SK-N-SH (cell line): Measurements from ENCODE around the gene PRDM11. TPM values are rescaled to one million over a fixed set of nuclear protein-coding genes. Genes with fewer than 3 reads are reported as not detected.

Source experiments
- CTCF ChIA-PET: fragments of 300-600, 350-600 bp; formaldehyde crosslinking; extraction: SDS; loops from one replicate; lab custom pipeline; 2021; lab: Yijun Ruan, JAX
- POLR2A ChIA-PET: fragments of 350-600 bp; sonication (Branson Sonifier 250); formaldehyde crosslinking; extraction: SDS; loops from one replicate; lab custom pipeline; 2020; ENCODE audit warnings: antibody characterized with exemption, inconsistent platforms; lab: Yijun Ruan, JAX
- DNase-seq: peaks from one replicate; pipeline ENCODE4 v3.0.0; 2012
- H2AFZ ChIP-seq: fragments of 200-600 bp; sonication (generic); 2 replicates; pipeline ENCODE4 v1.8.1; 2016; ENCODE audit warnings: antibody characterized with exemption, mild to moderate bottlenecking, low read depth
- H3F3A ChIP-seq: fragments of 200-600 bp; sonication (generic); replicated peaks from 2 replicates; pipeline ENCODE3; 2016; ENCODE audit warnings: antibody characterized with exemption, mild to moderate bottlenecking; ENCODE audit not compliant: insufficient read depth
- H3K27ac ChIP-seq, 2 experiments: fragments of 200-500 bp in 1 of 2; fragments of 200-600 bp in 1 of 2; sonication (Bioruptor generic) in 1 of 2; sonication (generic), shearing (Covaris generic) in 1 of 2; 2 replicates each; pipeline versions ENCODE4 v1.5.1 to v1.6.1; 2014 to 2016; ENCODE audit warnings: low read depth in 2 of 2, inconsistent platforms in 1 of 2, low read length in 1 of 2, mild to moderate bottlenecking in 1 of 2, mixed read lengths in 1 of 2
- H3K27me3 ChIP-seq: fragments of 200-600 bp; sonication (generic), shearing (Covaris generic); 2 replicates; pipeline ENCODE4 v1.6.1; 2016; ENCODE audit warnings: mixed run types; ENCODE audit not compliant: insufficient read depth
- H3K36me3 ChIP-seq, 2 experiments: fragments of 200-500 bp in 1 of 2; fragments of 200-600 bp in 1 of 2; sonication (Bioruptor generic) in 1 of 2; sonication (generic) in 1 of 2; replicated peaks in 1 of 2; 2 replicates each; pipeline versions ENCODE3 to v1.5.1; 2014 to 2016; ENCODE audit warnings: low read length in 1 of 2, mild to moderate bottlenecking in 1 of 2; ENCODE audit not compliant: insufficient read depth in 2 of 2, control insufficient read depth in 1 of 2
- H3K4me1 ChIP-seq, 2 experiments: fragments of 200-500 bp in 1 of 2; fragments of 200-600 bp in 1 of 2; sonication (Bioruptor generic) in 1 of 2; sonication (generic), shearing (Covaris generic) in 1 of 2; 2 replicates each; pipeline versions ENCODE4 v1.5.1 to v1.6.1; 2014 to 2016; ENCODE audit warnings: low read depth in 1 of 2, low read length in 1 of 2, mixed run types in 1 of 2; ENCODE audit not compliant: insufficient read depth in 2 of 2, control insufficient read depth in 1 of 2
- H3K4me2 ChIP-seq: fragments of 200-600 bp; sonication (generic), shearing (Covaris generic); 2 replicates; pipeline ENCODE4 v1.6.1; 2017; ENCODE audit warnings: mixed run types
- H3K4me3 ChIP-seq, 2 experiments: fragments of 200-500 bp in 1 of 2; fragments of 200-600 bp in 1 of 2; sonication (Bioruptor generic) in 1 of 2; sonication (generic), shearing (Covaris generic) in 1 of 2; 2 replicates each; pipeline versions ENCODE4 v1.5.1 to v1.8.1; 2014 to 2016; ENCODE audit warnings: low read depth in 2 of 2, inconsistent platforms in 1 of 2, low read length in 1 of 2, mild to moderate bottlenecking in 1 of 2, mixed read lengths in 1 of 2, moderate library complexity in 1 of 2
- H3K79me2 ChIP-seq: fragments of 200-600 bp; sonication (generic); 2 replicates; pipeline ENCODE4 v1.8.1; 2017; ENCODE audit warnings: mild to moderate bottlenecking; ENCODE audit not compliant: insufficient read depth
- H3K9ac ChIP-seq: fragments of 200-600 bp; sonication (generic); 2 replicates; pipeline ENCODE4 v1.6.1; 2017; ENCODE audit warnings: mixed run types
- H3K9me2 ChIP-seq: fragments of 200-600 bp; sonication (generic); 2 replicates; pipeline ENCODE4 v1.6.1; 2017; ENCODE audit warnings: mixed run types
- H3K9me3 ChIP-seq: fragments of 200-600 bp; sonication (generic); 2 replicates; pipeline ENCODE4 v1.6.1; 2017; ENCODE audit warnings: mixed run types, mild to moderate bottlenecking, moderate library complexity
- H4K20me1 ChIP-seq: fragments of 200-600 bp; sonication (generic); 2 replicates; pipeline ENCODE4 v1.6.1; 2017; ENCODE audit warnings: mild to moderate bottlenecking, mixed run types; ENCODE audit not compliant: insufficient read depth
- CHD2 ChIP-seq: fragments of 150-350 bp; IDR thresholded peaks from 2 replicates; pipeline ENCODE4 v1.6.1; 2018; ENCODE audit warnings: low read length; ENCODE audit not compliant: partially characterized antibody
- CTCF ChIP-seq: fragments of 200-600 bp; sonication (generic); IDR thresholded peaks from 2 replicates; pipeline ENCODE4 v1.6.1; 2017; ENCODE audit warnings: antibody characterized with exemption, mild to moderate bottlenecking, moderate library complexity
- EP300 ChIP-seq, 2 experiments: IDR thresholded peaks; 2 replicates each; pipeline versions ENCODE4 v1.4.0 to v1.6.1; 2012; ENCODE audit warnings: borderline replicate concordance in 1 of 2, low read depth in 1 of 2, low read length in 1 of 2
- FOXM1 ChIP-seq: IDR thresholded peaks from 2 replicates; pipeline ENCODE4 v1.4.0; 2012; ENCODE audit warnings: low read depth, mild to moderate bottlenecking
- GATA2 ChIP-seq: sonication (generic); formaldehyde crosslinking; IDR thresholded peaks from 2 replicates; pipeline ENCODE4 v1.5.0; 2020; ENCODE audit warnings: mild to moderate bottlenecking, missing genetic modification reagents
- MAX ChIP-seq: IDR thresholded peaks from 2 replicates; pipeline ENCODE4 v1.4.0; 2012; ENCODE audit warnings: low read depth
- MEF2A ChIP-seq: IDR thresholded peaks from 2 replicates; pipeline ENCODE4 v1.4.0; 2012; ENCODE audit warnings: low read depth, borderline replicate concordance
- NRF1 ChIP-seq: IDR thresholded peaks from 2 replicates; pipeline ENCODE4 v1.6.1; 2012; ENCODE audit warnings: low read depth, mild to moderate bottlenecking, low read length
- RAD21 ChIP-seq: IDR thresholded peaks from 2 replicates; pipeline ENCODE4 v1.6.1; 2012; ENCODE audit warnings: mild to moderate bottlenecking, low read length
- REST ChIP-seq: IDR thresholded peaks from 2 replicates; pipeline ENCODE4 v1.6.1; 2012; ENCODE audit warnings: mild to moderate bottlenecking, low read depth, low read length, moderate library complexity
- RXRA ChIP-seq: IDR thresholded peaks from 2 replicates; pipeline ENCODE4 v1.4.0; 2012; ENCODE audit warnings: low read depth, mild to moderate bottlenecking, borderline replicate concordance
- SIN3A ChIP-seq: IDR thresholded peaks from 2 replicates; pipeline ENCODE4 v1.6.1; 2012; ENCODE audit warnings: low read depth, mild to moderate bottlenecking, low read length, moderate library complexity, borderline replicate concordance
- SMC3 ChIP-seq: IDR thresholded peaks from 2 replicates; pipeline ENCODE4 v1.6.1; 2012; ENCODE audit warnings: low read depth, low read length, improper control_type of control experiment
- TAF1 ChIP-seq: IDR thresholded peaks from 2 replicates; pipeline ENCODE4 v1.6.1; 2012; ENCODE audit warnings: low read depth, mild to moderate bottlenecking, low read length, moderate library complexity, borderline replicate concordance
- USF2 ChIP-seq: fragments of 150-350 bp; IDR thresholded peaks from 2 replicates; pipeline ENCODE4 v1.6.1; 2017; ENCODE audit warnings: antibody characterized with exemption, low read length, low read depth, borderline replicate concordance
- WGBS: methylation state at CpG from one replicate; pipeline ENCODE4 v1.1.6; 2017; ENCODE audit warnings: low lambda C conversion rate; 5-methylcytosine and 5-hydroxymethylcytosine counted together
- polyA plus RNA-seq, 3 experiments: library from polyadenylated mRNA; depleted of rRNA; stranded (reverse); fragments of >200 nt; gene quantifications; 2 replicates each; pipeline ENCODE4 v1.2.3, GENCODE V29; 2012

The PRDM11 gene
- polyA plus RNA-seq, 1 of the 3 experiments (the other 2 are of a cell fraction) = 4.5 TPM

- H3K4me2 ChIP-seq = no peak overlapping the region
Measured at GRCh38 chr11:45245218-45246045, 99.0 kb downstream of the PRDM11 start.

GRCh38 chr11:45246241-45246640 lies 99.8 kb downstream of the PRDM11 start:
- Histone ChIP-seq H3K79me2 (no peaks in the 10 kb centered on the region), H3K9me3 (no peaks in the 10 kb centered on the region), H2AFZ (no peak overlapping the region), H3K27me3 (0 out of 2 replicates have a peak, but pooled peaks cover 7% of the 10 kb centered on the region), H3K9me2 (no peaks in the 10 kb centered on the region), H3K4me3 (no peak overlapping the region), H3K27ac (no peak overlapping the region), H3F3A (no peaks in the 10 kb centered on the region), H4K20me1 (no peaks in the 10 kb centered on the region), H3K4me1 (peaks cover 0 to 6% of the 10 kb centered on the region in 2 experiments; a peak in 1 of 4 replicates), H3K4me2 (no peak overlapping the region), H3K9ac (no peak overlapping the region), H3K36me3 (no peaks in the 10 kb centered on the region)
- ChIA-PET POLR2A (interaction anchor here (1.1 kb wide), 2 partner anchors 8 to 44 kb away, joined by 4 read pairs; no protein-coding TSS in a partner anchor), CTCF (interaction anchor here (1.0 to 3.2 kb wide), 9 partner anchors 10 to 310 kb away, joined by 3 to 18 read pairs (median 6); no protein-coding TSS in a partner anchor)
- no peak for DNase-seq
- 74% methylated on average over 8 of the region's 8 CpGs for WGBS
- TF ChIP-seq RAD21 = no peak
- TF ChIP-seq RXRA = no peak
- TF ChIP-seq GATA2 (CRISPR knock-in tag) = no peak
- TF ChIP-seq MEF2A = no peak
- TF ChIP-seq USF2 = no peak
- no peak for TF ChIP-seq CHD2
- no peak for TF ChIP-seq EP300 (IDR thresholded peaks at IDR 0.05; ENCODE audit: borderline replicate concordance in 1 of 2, low read depth in 1 of 2, low read length in 1 of 2)
- TF ChIP-seq REST = no peak
- no peak for TF ChIP-seq FOXM1
- TF ChIP-seq SMC3 = no peak
- TF ChIP-seq SIN3A = no peak

More at GRCh38 chr11:45245218-45246045, 99.0 kb downstream of the PRDM11 start:
- Histone ChIP-seq H3K4me1 (peaks cover 0 to 6% of the 10 kb centered on the region in 2 experiments; a peak in 1 of 4 replicates), H3K27me3 (0 out of 2 replicates have a peak, but pooled peaks cover 7% of the 10 kb centered on the region), H3K79me2 (no peaks in the 10 kb centered on the region), H2AFZ (no peak overlapping the region), H3K27ac (no peak overlapping the region), H3K36me3 (no peaks in the 10 kb centered on the region), H3F3A (no peaks in the 10 kb centered on the region), H4K20me1 (no peaks in the 10 kb centered on the region), H3K9me2 (no peaks in the 10 kb centered on the region), H3K9me3 (no peaks in the 10 kb centered on the region), H3K4me3 (no peak overlapping the region), H3K9ac (no peak overlapping the region)
- CTCF ChIA-PET = interaction anchor here (1.0 to 4.4 kb wide), 8 partner anchors 11 to 309 kb away, joined by 3 to 40 read pairs (median 6); no protein-coding TSS in a partner anchor
- no peak for DNase-seq
- POLR2A ChIA-PET = no interaction called here
- WGBS = 52% methylated on average over 8 of the region's 8 CpGs
- TF ChIP-seq TAF1 = no peak
- no peak for TF ChIP-seq SIN3A
- TF ChIP-seq RAD21 = no peak
- no peak for TF ChIP-seq MEF2A
- no peak for TF ChIP-seq NRF1
- no peak for TF ChIP-seq FOXM1
- TF ChIP-seq CTCF = no peak
- no peak for TF ChIP-seq MAX
